Esophagus muscularis mucosa (tissue), 4 donors: Measurements from ENCODE around the gene HCRT. TPM values are rescaled to one million over a fixed set of nuclear protein-coding genes. Genes with fewer than 3 reads are reported as not detected.

Experiments used
- DNase-seq: peaks from one replicate; pipeline ENCODE4 v3.0.0-alpha.2; 2017; ENCODE audit errors: extremely low spot score
- H3K27ac ChIP-seq, 4 donors: fragments of 200-600 bp; sonication (generic); replicated peaks in 1 of 4; 1 replicate in 3 of 4; 2 replicates in 1 of 4; pipeline ENCODE4 v1.5.1; 2016 to 2019; ENCODE audit warnings: mild to moderate bottlenecking in 1 of 4
- H3K27me3 ChIP-seq, 4 donors: fragments of 200-600 bp; sonication (generic); one replicate each; pipeline versions ENCODE4 v1.5.1 to v1.6.0; 2016 to 2019
- H3K36me3 ChIP-seq, 4 donors: fragments of 200-600 bp; sonication (generic); one replicate each; pipeline ENCODE4 v1.5.1; 2016 to 2019
- H3K4me1 ChIP-seq, 4 donors: fragments of 200-600 bp; sonication (generic); one replicate each; pipeline ENCODE4 v1.5.1; 2016 to 2019
- H3K4me3 ChIP-seq, 4 donors: fragments of 200-600 bp; sonication (generic); 1 replicate in 2 of 4; 2 replicates in 2 of 4; pipeline ENCODE4 v1.5.1; 2016 to 2019; ENCODE audit warnings: mild to moderate bottlenecking in 4 of 4, moderate library complexity in 1 of 4
- H3K9me3 ChIP-seq, 4 donors: fragments of 200-600 bp; sonication (generic); 1 replicate in 3 of 4; 2 replicates in 1 of 4; pipeline ENCODE4 v1.5.1; 2016 to 2019
- CTCF ChIP-seq, 3 experiments: fragments of 200-600 bp in 2 of 3; fragments of 450-650 bp in 1 of 3; sonication (generic) in 2 of 3; IDR thresholded peaks; one replicate each; pipeline ENCODE4 v1.5.1; 2017 to 2019; ENCODE audit warnings: antibody characterized with exemption in 3 of 3, mild to moderate bottlenecking in 2 of 3, moderate library complexity in 1 of 3
- EP300 ChIP-seq: sonication (generic); formaldehyde crosslinking; IDR thresholded peaks from one replicate; pipeline ENCODE4 v1.6.1; 2017; ENCODE audit warnings: antibody characterized with exemption
- POLR2A ChIP-seq: fragments of 450-650 bp; IDR thresholded peaks from one replicate; pipeline ENCODE4 v1.6.1; 2017; ENCODE audit warnings: antibody characterized with exemption, moderate library complexity, mild to moderate bottlenecking, low read depth
- POLR2AphosphoS5 ChIP-seq, 2 donors: sonication (generic); formaldehyde crosslinking; IDR thresholded peaks; one replicate each; pipeline ENCODE4 v1.6.1; 2017; ENCODE audit warnings: antibody characterized with exemption in 2 of 2
- WGBS: methylation state at CpG from one replicate; pipeline ENCODE4 v1.1.5; 2018; 5-methylcytosine and 5-hydroxymethylcytosine counted together
- intact Hi-C: fragments of 100-400 bp; cut with DNase I; formaldehyde crosslinking; loops from one replicate; pipeline ENCODE4 v1.15.1; 2023
- total RNA-seq, 4 donors: library from RNA; depleted of rRNA; stranded (reverse); fragments of >200 nt; gene quantifications; one replicate each; pipeline versions ENCODE4 v1.1.0 to v1.2.1, GENCODE V29; 2016

Gene HCRT
- total RNA-seq, 4 donors from 2014 or later: not detected

- Histone ChIP-seq H3K4me1 (peaks cover 0 to 4% (median 3%) of the 10 kb centered on the region in 4 donors), H3K36me3 (no peaks in the 10 kb centered on the region), H3K27me3 (peaks cover 0 to 6% (median 0%) of the 10 kb centered on the region in 4 donors), H3K4me3 (no peak overlapping the region), H3K9me3 (no peaks in the 10 kb centered on the region), H3K27ac (no peak overlapping the region)
- WGBS: 83% methylated on average over 7 of the region's 7 CpGs
- intact Hi-C loops: no loop called here
- no peak for DNase-seq
- TF ChIP-seq POLR2AphosphoS5 (IDR thresholded peaks at IDR 0.05) (no peak), CTCF (IDR thresholded peaks at IDR 0.05) (no peak), POLR2A (no peak), EP300 (no peak)
Observed at GRCh38 chr17:42160531-42160910, 24.7 kb downstream of the HCRT start.

- H3K27ac ChIP-seq: no peak overlapping the region
- H3K4me1 ChIP-seq: peaks cover 0 to 9% (median 6%) of the 10 kb centered on the region in 4 donors
- DNase-seq: no peak
- no peaks in the 10 kb centered on the region for H3K9me3 ChIP-seq
- no peak overlapping the region for H3K4me3 ChIP-seq
- H3K36me3 ChIP-seq: no peaks in the 10 kb centered on the region
- intact Hi-C loops: no loop called here
- TF ChIP-seq POLR2A (no peak), CTCF (IDR thresholded peaks at IDR 0.05) (no peak), POLR2AphosphoS5 (IDR thresholded peaks at IDR 0.05) (no peak), EP300 (no peak)
- 78% methylated on average over 12 of the region's 14 CpGs for WGBS
- H3K27me3 ChIP-seq: peaks cover 0 to 6% (median 0%) of the 10 kb centered on the region in 4 donors
Observed at GRCh38 chr17:42159796-42160530, 25.3 kb downstream of the HCRT start.

GRCh38 chr17:42155614-42156045 is 29.6 kb downstream of the HCRT start:
- peaks cover 27 to 47% (median 40%) of the 10 kb centered on the region in 4 donors for H3K4me1 ChIP-seq
- peak overlapping the region in 1 of 4 donors; percentile 86 for H3K27ac ChIP-seq
- H3K9me3 ChIP-seq: no peaks in the 10 kb centered on the region
- H3K4me3 ChIP-seq: peak overlapping the region; percentile 81 to 99 (median 92)
- H3K36me3 ChIP-seq: peaks cover 0 to 13% (median 5%) of the 10 kb centered on the region in 4 donors
- WGBS: 45% methylated on average over 17 of the region's 17 CpGs
- no peaks in the 10 kb centered on the region for H3K27me3 ChIP-seq
- intact Hi-C loops: no loop called here
- no peak for TF ChIP-seq POLR2AphosphoS5 (IDR thresholded peaks at IDR 0.05)
- no peak for TF ChIP-seq POLR2A
- TF ChIP-seq CTCF (IDR thresholded peaks at IDR 0.05): no peak
- TF ChIP-seq EP300: no peak
- DNase-seq: no peak

GRCh38 chr17:42153919-42154742 is 31.1 kb downstream of the HCRT start:
- Histone ChIP-seq H3K27me3 (no peaks in the 10 kb centered on the region), H3K27ac (peak overlapping the region; percentile 78 to 86 (median 84)), H3K36me3 (peaks cover 5 to 22% (median 8%) of the 10 kb centered on the region in 4 donors), H3K9me3 (no peaks in the 10 kb centered on the region), H3K4me1 (peaks cover 27 to 61% (median 51%) of the 10 kb centered on the region in 4 donors), H3K4me3 (peak overlapping the region; percentile 81 to 99 (median 92))
- intact Hi-C loops: no loop called here
- no peak for DNase-seq
- TF ChIP-seq POLR2A (no peak), CTCF (IDR thresholded peaks at IDR 0.05) (no peak), POLR2AphosphoS5 (IDR thresholded peaks at IDR 0.05) (no peak), EP300 (no peak)
- WGBS: 8% methylated on average over 15 of the region's 15 CpGs
